ENCODE data around the gene TEKT5.
"Not testable (repeated sequence)": the region's sequence is repeated elsewhere in the genome, so short reads cannot be mapped to it uniquely, and the experiment has no call there.

The TEKT5 gene

GRCh38 chr16:10657925-10658324 lies 36.8 kb downstream of the TEKT5 start:
- no peak for DNase-seq

- DNase-seq, result no peak
Measured at GRCh38 chr16:10656618-10657017, 38.1 kb downstream of the TEKT5 start.

GRCh38 chr16:10655415-10655977 lies 39.2 kb downstream of the TEKT5 start:
- no peak for DNase-seq

GRCh38 chr16:10654592-10655414 lies 39.9 kb downstream of the TEKT5 start:
- DNase-seq, result no peak

GRCh38 chr16:10652730-10653590 lies 41.8 kb downstream of the TEKT5 start:
- no peak for DNase-seq

- DNase-seq, result not testable (repeated sequence)
Measured at GRCh38 chr16:10649098-10649497, 45.6 kb downstream of the TEKT5 start.

- DNase-seq, result no peak
Measured at GRCh38 chr16:10647721-10648296, 46.9 kb downstream of the TEKT5 start.

- DNase-seq, result no peak
Measured at GRCh38 chr16:10647264-10647720, 47.4 kb downstream of the TEKT5 start.

- no peak for DNase-seq
Measured at GRCh38 chr16:10646581-10647263, 48.0 kb downstream of the TEKT5 start.

GRCh38 chr16:10646228-10646580 lies 48.5 kb downstream of the TEKT5 start:
- no peak for DNase-seq

- no peak for DNase-seq
Measured at GRCh38 chr16:10644092-10644491, 50.6 kb downstream of the TEKT5 start.

- DNase-seq, result no peak
Measured at GRCh38 chr16:10642964-10643363, 51.8 kb downstream of the TEKT5 start.

GRCh38 chr16:10641953-10642949 lies 52.5 kb downstream of the TEKT5 start:
- no peak for DNase-seq

GRCh38 chr16:10641555-10641952 lies 53.2 kb downstream of the TEKT5 start:
- no peak for DNase-seq

- DNase-seq, result no peak
Measured at GRCh38 chr16:10640934-10641333, 53.8 kb downstream of the TEKT5 start.

- no peak for DNase-seq
Measured at GRCh38 chr16:10638101-10638500, 56.6 kb downstream of the TEKT5 start.

- DNase-seq, result no peak
Measured at GRCh38 chr16:10637337-10638037, 57.2 kb downstream of the TEKT5 start.

GRCh38 chr16:10635365-10636021 lies 59.2 kb downstream of the TEKT5 start:
- DNase-seq, result no peak

GRCh38 chr16:10633429-10633828 lies 61.3 kb downstream of the TEKT5 start:
- not testable (repeated sequence) for DNase-seq

- no peak for DNase-seq
Measured at GRCh38 chr16:10631886-10632285, 62.8 kb downstream of the TEKT5 start.
